Measurements from ENCODE around the gene PEA15.

Gene PEA15

GRCh38 chr1:160206036-160206389 is 829 bp downstream of the PEA15 start:
- Histone ChIP-seq H3K27me3 (ENCODE audit: control insufficient read depth in 1 of 2, insufficient read depth in 1 of 2, low read length in 2 of 2) (no peaks in the 10 kb centered on the region), H3K18ac (ENCODE audit: low read depth in 1 of 2, low read length in 2 of 2) (peak overlapping the region; percentile 94 to 99), H3K14ac (ENCODE audit: low read length in 2 of 2) (no peak overlapping the region), H3K23ac (ENCODE audit: low read length in 2 of 2) (no peak overlapping the region), H2BK5ac (ENCODE audit: low read depth, low read length, poor library complexity, severe bottlenecking) (peak overlapping the region; percentile 60), H3K4me1 (ENCODE audit: control insufficient read depth, insufficient read depth, low read depth, low read length) (peaks cover 36% of the 10 kb centered on the region), H3K27ac (ENCODE audit: low read length, poor library complexity, severe bottlenecking) (peak overlapping the region; percentile 94), H3K36me3 (ENCODE audit: control insufficient read depth in 1 of 2, insufficient read depth in 2 of 2, low read depth in 1 of 2, low read length in 2 of 2) (peaks cover 31 to 43% of the 10 kb centered on the region in 2 experiments), H2AFZ (ENCODE audit: low read depth, low read length) (no peak overlapping the region), H3K4ac (ENCODE audit: low read depth in 1 of 2, low read length in 2 of 2) (peak overlapping the region; percentile 13 to 99), H2BK120ac (ENCODE audit: low read depth, low read length) (peak overlapping the region; percentile 87), H3K9ac (ENCODE audit: low read length) (peak overlapping the region; percentile 95), H2AK5ac (ENCODE audit: low read length, severe bottlenecking) (peak overlapping the region; percentile 66), H3K4me2 (ENCODE audit: low read length, poor library complexity, severe bottlenecking) (peak overlapping the region; percentile 83), H4K91ac (ENCODE audit: low read length) (peak overlapping the region; percentile 55), H2BK12ac (ENCODE audit: low read length in 2 of 2) (no peak overlapping the region), H3K9me3 (ENCODE audit: control insufficient read depth, low read length) (no peaks in the 10 kb centered on the region), H3K79me1 (replicated peaks; ENCODE audit: low read length, poor library complexity, severe bottlenecking) (peaks cover 7% of the 10 kb centered on the region), H3K4me3 (ENCODE audit: insufficient read depth in 1 of 2, low read depth in 1 of 2, low read length in 2 of 2) (peak overlapping the region; percentile 88 to 97), H4K8ac (ENCODE audit: low read length) (no peak overlapping the region), H2BK15ac (ENCODE audit: low read depth, poor library complexity, severe bottlenecking) (peak overlapping the region; percentile 73)
- under 1% methylated on average over 8 of the region's 9 CpGs for WGBS
- DNase-seq: peak; percentile 74

- H2AFZ ChIP-seq (ENCODE audit: low read depth, low read length): no peak overlapping the region
- no peak overlapping the region for H2BK12ac ChIP-seq (ENCODE audit: low read length in 2 of 2)
- H3K4me2 ChIP-seq (ENCODE audit: low read length, poor library complexity, severe bottlenecking): peak overlapping the region; percentile 83
- DNase-seq: peak; percentile 90
- no peak overlapping the region for H2BK15ac ChIP-seq (ENCODE audit: low read depth, poor library complexity, severe bottlenecking)
- H3K9me3 ChIP-seq (ENCODE audit: control insufficient read depth, low read length): no peaks in the 10 kb centered on the region
- no peak overlapping the region for H4K8ac ChIP-seq (ENCODE audit: low read length)
- no peaks in the 10 kb centered on the region for H3K27me3 ChIP-seq (ENCODE audit: control insufficient read depth in 1 of 2, insufficient read depth in 1 of 2, low read length in 2 of 2)
- peaks cover 9% of the 10 kb centered on the region for H3K79me1 ChIP-seq (replicated peaks; ENCODE audit: low read length, poor library complexity, severe bottlenecking)
- H4K91ac ChIP-seq (ENCODE audit: low read length): peak overlapping the region; percentile 55
- H2BK5ac ChIP-seq (ENCODE audit: low read depth, low read length, poor library complexity, severe bottlenecking): peak overlapping the region; percentile 60
- H3K27ac ChIP-seq (ENCODE audit: low read length, poor library complexity, severe bottlenecking): peak overlapping the region; percentile 94
- H3K4ac ChIP-seq (ENCODE audit: low read depth in 1 of 2, low read length in 2 of 2): peak overlapping the region; percentile 19 to 99
- H3K4me3 ChIP-seq (ENCODE audit: insufficient read depth in 1 of 2, low read depth in 1 of 2, low read length in 2 of 2): peak overlapping the region in 1 of 2 experiments; percentile 88
- peak overlapping the region; percentile 66 for H2AK5ac ChIP-seq (ENCODE audit: low read length, severe bottlenecking)
- peak overlapping the region; percentile 95 for H3K9ac ChIP-seq (ENCODE audit: low read length)
- H3K36me3 ChIP-seq (ENCODE audit: control insufficient read depth in 1 of 2, insufficient read depth in 2 of 2, low read depth in 1 of 2, low read length in 2 of 2): peaks cover 36 to 49% of the 10 kb centered on the region in 2 experiments
- peaks cover 36% of the 10 kb centered on the region for H3K4me1 ChIP-seq (ENCODE audit: control insufficient read depth, insufficient read depth, low read depth, low read length)
- peak overlapping the region; percentile 94 to 99 for H3K18ac ChIP-seq (ENCODE audit: low read depth in 1 of 2, low read length in 2 of 2)
- H2BK120ac ChIP-seq (ENCODE audit: low read depth, low read length): no peak overlapping the region
- WGBS: 42% methylated on average over 9 of the region's 9 CpGs
- H3K23ac ChIP-seq (ENCODE audit: low read length in 2 of 2): peak overlapping the region in 1 of 2 experiments; percentile 46
- peak overlapping the region in 1 of 2 experiments; percentile 23 for H3K14ac ChIP-seq (ENCODE audit: low read length in 2 of 2)
Measured at GRCh38 chr1:160206421-160207117, 1.4 kb downstream of the PEA15 start.

GRCh38 chr1:160207118-160207650 is 2.0 kb downstream of the PEA15 start:
- H2BK15ac ChIP-seq (ENCODE audit: low read depth, poor library complexity, severe bottlenecking): no peak overlapping the region
- H2BK120ac ChIP-seq (ENCODE audit: low read depth, low read length): no peak overlapping the region
- H2BK12ac ChIP-seq (ENCODE audit: low read length in 2 of 2): peak overlapping the region in 1 of 2 experiments; percentile 37
- no peak overlapping the region for H2AFZ ChIP-seq (ENCODE audit: low read depth, low read length)
- DNase-seq: no peak
- H3K79me1 ChIP-seq (replicated peaks; ENCODE audit: low read length, poor library complexity, severe bottlenecking): peaks cover 11% of the 10 kb centered on the region
- peak overlapping the region; percentile 95 for H3K9ac ChIP-seq (ENCODE audit: low read length)
- H3K18ac ChIP-seq (ENCODE audit: low read depth in 1 of 2, low read length in 2 of 2): peak overlapping the region; percentile 16 to 62
- H4K91ac ChIP-seq (ENCODE audit: low read length): peak overlapping the region; percentile 57
- H3K27ac ChIP-seq (ENCODE audit: low read length, poor library complexity, severe bottlenecking): peak overlapping the region; percentile 94
- no peak overlapping the region for H3K14ac ChIP-seq (ENCODE audit: low read length in 2 of 2)
- peak overlapping the region; percentile 27 for H4K8ac ChIP-seq (ENCODE audit: low read length)
- H3K4me1 ChIP-seq (ENCODE audit: control insufficient read depth, insufficient read depth, low read depth, low read length): peaks cover 36% of the 10 kb centered on the region
- H3K36me3 ChIP-seq (ENCODE audit: control insufficient read depth in 1 of 2, insufficient read depth in 2 of 2, low read depth in 1 of 2, low read length in 2 of 2): peaks cover 39 to 55% of the 10 kb centered on the region in 2 experiments
- H2AK5ac ChIP-seq (ENCODE audit: low read length, severe bottlenecking): peak overlapping the region; percentile 78
- H3K9me3 ChIP-seq (ENCODE audit: control insufficient read depth, low read length): no peaks in the 10 kb centered on the region
- H3K4me2 ChIP-seq (ENCODE audit: low read length, poor library complexity, severe bottlenecking): no peak overlapping the region
- 94% methylated on average over 4 of the region's 4 CpGs for WGBS
- H2BK5ac ChIP-seq (ENCODE audit: low read depth, low read length, poor library complexity, severe bottlenecking): no peak overlapping the region
- peak overlapping the region in 1 of 2 experiments; percentile 19 for H3K4ac ChIP-seq (ENCODE audit: low read depth in 1 of 2, low read length in 2 of 2)
- H3K23ac ChIP-seq (ENCODE audit: low read length in 2 of 2): no peak overlapping the region
- H3K27me3 ChIP-seq (ENCODE audit: control insufficient read depth in 1 of 2, insufficient read depth in 1 of 2, low read length in 2 of 2): no peaks in the 10 kb centered on the region
- peak overlapping the region in 1 of 2 experiments; percentile 88 for H3K4me3 ChIP-seq (ENCODE audit: insufficient read depth in 1 of 2, low read depth in 1 of 2, low read length in 2 of 2)

GRCh38 chr1:160207771-160208556 is 2.8 kb downstream of the PEA15 start:
- H3K23ac ChIP-seq (ENCODE audit: low read length in 2 of 2): no peak overlapping the region
- H3K18ac ChIP-seq (ENCODE audit: low read depth in 1 of 2, low read length in 2 of 2): no peak overlapping the region
- H3K27ac ChIP-seq (ENCODE audit: low read length, poor library complexity, severe bottlenecking): no peak overlapping the region
- no peak overlapping the region for H2BK12ac ChIP-seq (ENCODE audit: low read length in 2 of 2)
- no peaks in the 10 kb centered on the region for H3K9me3 ChIP-seq (ENCODE audit: control insufficient read depth, low read length)
- H2AK5ac ChIP-seq (ENCODE audit: low read length, severe bottlenecking): peak overlapping the region; percentile 11
- H3K36me3 ChIP-seq (ENCODE audit: control insufficient read depth in 1 of 2, insufficient read depth in 2 of 2, low read depth in 1 of 2, low read length in 2 of 2): peaks cover 47 to 63% of the 10 kb centered on the region in 2 experiments
- H2BK15ac ChIP-seq (ENCODE audit: low read depth, poor library complexity, severe bottlenecking): no peak overlapping the region
- H4K91ac ChIP-seq (ENCODE audit: low read length): no peak overlapping the region
- H3K14ac ChIP-seq (ENCODE audit: low read length in 2 of 2): no peak overlapping the region
- H3K9ac ChIP-seq (ENCODE audit: low read length): peak overlapping the region; percentile 95
- no peak overlapping the region for H3K4me2 ChIP-seq (ENCODE audit: low read length, poor library complexity, severe bottlenecking)
- H3K4me3 ChIP-seq (ENCODE audit: insufficient read depth in 1 of 2, low read depth in 1 of 2, low read length in 2 of 2): peak overlapping the region in 1 of 2 experiments; percentile 28
- H3K4me1 ChIP-seq (ENCODE audit: control insufficient read depth, insufficient read depth, low read depth, low read length): peaks cover 36% of the 10 kb centered on the region
- no peak overlapping the region for H2BK120ac ChIP-seq (ENCODE audit: low read depth, low read length)
- peaks cover 18% of the 10 kb centered on the region for H3K79me1 ChIP-seq (replicated peaks; ENCODE audit: low read length, poor library complexity, severe bottlenecking)
- no peak overlapping the region for H2AFZ ChIP-seq (ENCODE audit: low read depth, low read length)
- no peaks in the 10 kb centered on the region for H3K27me3 ChIP-seq (ENCODE audit: control insufficient read depth in 1 of 2, insufficient read depth in 1 of 2, low read length in 2 of 2)
- 67% methylated on average over 9 of the region's 9 CpGs for WGBS
- H2BK5ac ChIP-seq (ENCODE audit: low read depth, low read length, poor library complexity, severe bottlenecking): no peak overlapping the region
- no peak for DNase-seq
- H4K8ac ChIP-seq (ENCODE audit: low read length): no peak overlapping the region
- H3K4ac ChIP-seq (ENCODE audit: low read depth in 1 of 2, low read length in 2 of 2): no peak overlapping the region

Measured in mesenchymal stem cell (in vitro differentiated cells and primary cell).